Hepatocyte (in vitro differentiated cells): ENCODE data around the gene RASAL2. TPM values are rescaled to one million over a fixed set of nuclear protein-coding genes. Genes with fewer than 3 reads are reported as not detected.

ENCODE experiments used
- DNase-seq: peaks from one replicate; pipeline ENCODE4 v3.0.0-alpha.2; 2016; ENCODE audit warnings: low spot score
- H2AFZ ChIP-seq: fragments of 200-600 bp; sonication (generic); 2 replicates; pipeline ENCODE4 v1.6.0; 2016; ENCODE audit warnings: antibody characterized with exemption, mild to moderate bottlenecking
- H3K27ac ChIP-seq: fragments of 200-600 bp; sonication (generic); 2 replicates; pipeline ENCODE4 v1.5.1; 2016; ENCODE audit warnings: mild to moderate bottlenecking
- H3K27me3 ChIP-seq: fragments of 200-600 bp; sonication (generic); 2 replicates; pipeline ENCODE4 v1.6.1; 2016
- H3K36me3 ChIP-seq: fragments of 200-600 bp; sonication (generic); replicated peaks from 2 replicates; pipeline ENCODE4 v1.5.1; 2016; ENCODE audit warnings: low read depth; ENCODE audit not compliant: insufficient read depth
- H3K4me1 ChIP-seq: fragments of 200-600 bp; sonication (generic); 2 replicates; pipeline ENCODE4 v1.5.1; 2016; ENCODE audit warnings: mild to moderate bottlenecking, moderate library complexity; ENCODE audit not compliant: insufficient read depth
- H3K4me2 ChIP-seq: fragments of 200-600 bp; sonication (generic); 2 replicates; pipeline ENCODE4 v1.6.0; 2016
- H3K4me3 ChIP-seq: fragments of 200-600 bp; sonication (generic); 2 replicates; pipeline ENCODE4 v1.5.1; 2016; ENCODE audit warnings: mild to moderate bottlenecking
- H3K79me2 ChIP-seq: fragments of 200-600 bp; sonication (generic); 2 replicates; pipeline ENCODE4 v1.6.0; 2017; ENCODE audit warnings: mild to moderate bottlenecking
- H3K9me2 ChIP-seq: fragments of 200-600 bp; sonication (generic); replicated peaks from 2 replicates; pipeline ENCODE4 v1.6.0; 2017; ENCODE audit warnings: mild to moderate bottlenecking; ENCODE audit not compliant: insufficient read depth
- H3K9me3 ChIP-seq: fragments of 200-600 bp; sonication (generic); 2 replicates; pipeline ENCODE4 v1.5.1; 2016; ENCODE audit warnings: low read depth, mild to moderate bottlenecking
- H4K20me1 ChIP-seq: fragments of 200-600 bp; sonication (generic); 2 replicates; pipeline ENCODE4 v1.6.0; 2016; ENCODE audit warnings: mild to moderate bottlenecking; ENCODE audit not compliant: insufficient read depth, poor library complexity, severe bottlenecking
- EZH2 ChIP-seq: fragments of 200-600 bp; sonication (generic); IDR thresholded peaks from 2 replicates; pipeline ENCODE4 v1.6.1; 2016; ENCODE audit warnings: antibody characterized with exemption, mild to moderate bottlenecking, borderline replicate concordance
- EZH2phosphoT487 ChIP-seq: fragments of 200-600 bp; sonication (generic); IDR thresholded peaks from one replicate; pipeline ENCODE4 v1.6.1; 2018; ENCODE audit warnings: antibody characterized with exemption, mild to moderate bottlenecking, low read depth, moderate library complexity; ENCODE audit not compliant: unreplicated experiment, severe bottlenecking
- WGBS: methylation state at CpG from one replicate; pipeline ENCODE4 v1.1.6; 2016; ENCODE audit warnings: low lambda C conversion rate; ENCODE audit errors: missing lambda C conversion rate; 5-methylcytosine and 5-hydroxymethylcytosine counted together
- polyA plus RNA-seq: library from polyadenylated mRNA; unstranded; fragments of >200 nt; fragmentation: Nextera tagmentation; extraction: Ambion mirVana; gene quantifications from 2 replicates; pipeline ENCODE4 v1.2.1, GENCODE V29; 2016
- total RNA-seq: library from RNA; depleted of rRNA; stranded (reverse); fragments of >200 nt; gene quantifications from 2 replicates; pipeline ENCODE4 v1.2.3, GENCODE V29; 2014
- TF ChIP-seq, protein P1 (sequence below): fragments of 200-600 bp; sonication (generic); IDR thresholded peaks from 2 replicates; pipeline ENCODE4 v1.5.1; 2016; ENCODE audit warnings: antibody characterized with exemption, mild to moderate bottlenecking; ENCODE audit not compliant: poor library complexity

RASAL2 gene
- total and polyA plus RNA-seq, 2 experiments from 2014 or later, result 8.7 to 24.0 TPM

DNA sequence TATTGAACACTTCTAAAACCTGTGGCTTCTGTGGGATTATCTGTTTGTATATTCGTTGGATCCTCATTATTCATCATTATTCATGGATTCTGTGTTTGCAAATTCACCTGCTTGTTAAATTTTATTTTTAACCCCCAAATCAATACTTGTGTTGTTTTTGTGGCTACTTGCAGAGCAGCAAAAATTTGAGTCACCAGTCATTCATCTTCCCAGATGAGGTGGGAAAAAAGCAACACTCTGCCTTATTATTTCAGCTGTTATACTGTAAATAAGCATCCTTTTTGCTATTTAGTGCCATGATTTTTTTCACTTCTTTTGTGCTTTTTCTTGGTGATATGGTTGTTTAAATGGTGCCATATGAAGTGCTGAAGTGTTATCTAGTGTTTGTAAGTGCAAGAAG, 56.7 kb downstream of the RASAL2 start:
- H3K27me3 ChIP-seq, result no peaks in the 10 kb centered on the region
- H3K79me2 ChIP-seq, result peaks cover 76% of the 10 kb centered on the region
- H2AFZ ChIP-seq, result no peak overlapping the region
- no peaks in the 10 kb centered on the region for H3K9me2 ChIP-seq
- no peaks in the 10 kb centered on the region for H4K20me1 ChIP-seq
- H3K36me3 ChIP-seq, result no peaks in the 10 kb centered on the region
- TF ChIP-seq EZH2phosphoT487, result no peak
- TF ChIP-seq, protein P1, sequence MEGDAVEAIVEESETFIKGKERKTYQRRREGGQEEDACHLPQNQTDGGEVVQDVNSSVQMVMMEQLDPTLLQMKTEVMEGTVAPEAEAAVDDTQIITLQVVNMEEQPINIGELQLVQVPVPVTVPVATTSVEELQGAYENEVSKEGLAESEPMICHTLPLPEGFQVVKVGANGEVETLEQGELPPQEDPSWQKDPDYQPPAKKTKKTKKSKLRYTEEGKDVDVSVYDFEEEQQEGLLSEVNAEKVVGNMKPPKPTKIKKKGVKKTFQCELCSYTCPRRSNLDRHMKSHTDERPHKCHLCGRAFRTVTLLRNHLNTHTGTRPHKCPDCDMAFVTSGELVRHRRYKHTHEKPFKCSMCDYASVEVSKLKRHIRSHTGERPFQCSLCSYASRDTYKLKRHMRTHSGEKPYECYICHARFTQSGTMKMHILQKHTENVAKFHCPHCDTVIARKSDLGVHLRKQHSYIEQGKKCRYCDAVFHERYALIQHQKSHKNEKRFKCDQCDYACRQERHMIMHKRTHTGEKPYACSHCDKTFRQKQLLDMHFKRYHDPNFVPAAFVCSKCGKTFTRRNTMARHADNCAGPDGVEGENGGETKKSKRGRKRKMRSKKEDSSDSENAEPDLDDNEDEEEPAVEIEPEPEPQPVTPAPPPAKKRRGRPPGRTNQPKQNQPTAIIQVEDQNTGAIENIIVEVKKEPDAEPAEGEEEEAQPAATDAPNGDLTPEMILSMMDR, result no peak
- TF ChIP-seq EZH2, result no peak
- no peak overlapping the region for H3K27ac ChIP-seq
- no peaks in the 10 kb centered on the region for H3K9me3 ChIP-seq
- H3K4me2 ChIP-seq, result no peak overlapping the region
- H3K4me3 ChIP-seq, result no peak overlapping the region
- DNase-seq, result no peak
- WGBS, result 3% methylated on average over 1 of the region's 1 CpG
- H3K4me1 ChIP-seq, result no peaks in the 10 kb centered on the region

- Histone ChIP-seq H3K4me3 (no peak overlapping the region), H3K27ac (no peak overlapping the region), H3K79me2 (peaks cover 68% of the 10 kb centered on the region), H3K9me2 (no peaks in the 10 kb centered on the region), H3K27me3 (no peaks in the 10 kb centered on the region), H3K4me1 (no peaks in the 10 kb centered on the region), H3K9me3 (no peaks in the 10 kb centered on the region), H4K20me1 (no peaks in the 10 kb centered on the region), H2AFZ (no peak overlapping the region), H3K36me3 (no peaks in the 10 kb centered on the region), H3K4me2 (no peak overlapping the region)
- DNase-seq, result no peak
- TF ChIP-seq EZH2phosphoT487, result no peak
- no peak for TF ChIP-seq EZH2
- TF ChIP-seq, protein P1, result no peak
- 80% methylated on average over 1 of the region's 1 CpG for WGBS
Measured at GRCh38 chr1:178151831-178152230, 57.9 kb downstream of the RASAL2 start.

GRCh38 chr1:178155481-178156255, 61.8 kb downstream of the RASAL2 start:
- peak overlapping the region; percentile 63 for H3K27ac ChIP-seq
- WGBS, result 55% methylated on average over 6 of the region's 6 CpGs
- H4K20me1 ChIP-seq, result no peaks in the 10 kb centered on the region

More at GRCh38 chr1:178155481-178156255, 61.8 kb downstream of the RASAL2 start:
- Histone ChIP-seq H3K27me3 (no peaks in the 10 kb centered on the region), H3K4me1 (no peaks in the 10 kb centered on the region), H3K9me3 (no peaks in the 10 kb centered on the region), H2AFZ (no peak overlapping the region), H3K9me2 (no peaks in the 10 kb centered on the region), H3K4me2 (peak overlapping the region; percentile 54), H3K4me3 (no peak overlapping the region), H3K36me3 (no peaks in the 10 kb centered on the region), H3K79me2 (peaks cover 70% of the 10 kb centered on the region)
- DNase-seq, result peak; percentile 40
- TF ChIP-seq EZH2, result no peak
- TF ChIP-seq, protein P1, result no peak
- TF ChIP-seq EZH2phosphoT487, result no peak
